Cardiac fibroblast (primary cell): ENCODE measurements around the gene SSRP1.
A peak's percentile ranks its signal among the peaks of the same experiment; 100 is the strongest.

Experiments
- DNase-seq, 2 donors: peaks; one replicate each; pipeline versions ENCODE4 v3.0.0 to v3.0.0-alpha.2; 2010; ENCODE audit warnings: low read depth in 2 of 2
- H3K4me3 ChIP-seq, 2 donors: replicated peaks in 1 of 2; 1 replicate in 1 of 2; 2 replicates in 1 of 2; pipeline ENCODE4 v1.5.1; 2011; ENCODE audit warnings: low read depth in 2 of 2, low read length in 2 of 2, mild to moderate bottlenecking in 2 of 2, moderate library complexity in 1 of 2
- TF ChIP-seq, protein P1 (sequence below): IDR thresholded peaks from one replicate; pipeline ENCODE4 v1.5.1; 2011; ENCODE audit warnings: low read depth, mild to moderate bottlenecking, low read length, inconsistent platforms

SSRP1 gene

DNA sequence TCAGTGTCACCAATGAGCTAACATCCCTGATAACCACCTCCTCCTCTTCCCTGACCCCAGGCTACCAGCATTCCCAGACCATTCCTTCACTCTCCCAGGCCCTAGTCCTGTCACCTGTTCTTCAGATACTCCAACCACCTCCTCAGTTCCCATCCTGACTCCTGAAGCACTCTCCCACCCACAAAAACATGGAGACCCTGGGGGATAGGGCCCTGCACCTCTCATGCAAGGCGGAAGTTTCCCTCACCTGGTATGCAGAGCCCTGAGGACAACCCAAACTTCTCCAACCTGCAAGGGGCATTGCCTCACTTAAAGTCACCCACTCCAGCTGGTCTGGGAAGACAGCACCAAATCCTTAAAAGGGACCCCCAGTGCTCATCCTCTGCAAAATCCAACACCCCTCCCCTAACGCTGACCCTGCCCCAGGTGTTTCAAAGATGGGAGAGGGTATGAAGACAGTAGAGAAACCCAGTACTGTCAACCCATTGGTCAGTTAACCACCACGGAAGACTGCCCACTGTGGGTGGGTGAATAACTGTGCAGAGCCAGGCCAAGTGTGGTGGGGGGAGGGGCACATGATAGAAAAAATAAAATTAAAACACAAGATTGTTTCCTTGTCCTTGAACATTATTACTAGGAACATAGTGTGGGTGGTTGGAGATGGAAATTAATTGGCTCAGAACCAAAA is 12.4 kb downstream of the SSRP1 start:
- TF ChIP-seq, protein P1, sequence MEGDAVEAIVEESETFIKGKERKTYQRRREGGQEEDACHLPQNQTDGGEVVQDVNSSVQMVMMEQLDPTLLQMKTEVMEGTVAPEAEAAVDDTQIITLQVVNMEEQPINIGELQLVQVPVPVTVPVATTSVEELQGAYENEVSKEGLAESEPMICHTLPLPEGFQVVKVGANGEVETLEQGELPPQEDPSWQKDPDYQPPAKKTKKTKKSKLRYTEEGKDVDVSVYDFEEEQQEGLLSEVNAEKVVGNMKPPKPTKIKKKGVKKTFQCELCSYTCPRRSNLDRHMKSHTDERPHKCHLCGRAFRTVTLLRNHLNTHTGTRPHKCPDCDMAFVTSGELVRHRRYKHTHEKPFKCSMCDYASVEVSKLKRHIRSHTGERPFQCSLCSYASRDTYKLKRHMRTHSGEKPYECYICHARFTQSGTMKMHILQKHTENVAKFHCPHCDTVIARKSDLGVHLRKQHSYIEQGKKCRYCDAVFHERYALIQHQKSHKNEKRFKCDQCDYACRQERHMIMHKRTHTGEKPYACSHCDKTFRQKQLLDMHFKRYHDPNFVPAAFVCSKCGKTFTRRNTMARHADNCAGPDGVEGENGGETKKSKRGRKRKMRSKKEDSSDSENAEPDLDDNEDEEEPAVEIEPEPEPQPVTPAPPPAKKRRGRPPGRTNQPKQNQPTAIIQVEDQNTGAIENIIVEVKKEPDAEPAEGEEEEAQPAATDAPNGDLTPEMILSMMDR = no peak
- H3K4me3 ChIP-seq = peak overlapping the region; percentile 86 to 91
- DNase-seq = peak; percentile 47 to 51

GRCh38 chr11:57322256-57323166 is 13.2 kb downstream of the SSRP1 start:
- TF ChIP-seq, protein P1 = no peak
- DNase-seq = peak; percentile 98 to 99
- H3K4me3 ChIP-seq = peak overlapping the region; percentile 86 to 91

GRCh38 chr11:57321388-57322255 is 14.1 kb downstream of the SSRP1 start:
- H3K4me3 ChIP-seq = peak overlapping the region; percentile 33 to 91
- DNase-seq = peak in 1 of 2 donors; percentile 38
- TF ChIP-seq, protein P1 = no peak

GRCh38 chr11:57320719-57321387 is 14.8 kb downstream of the SSRP1 start:
- peak overlapping the region in 1 of 2 donors; percentile 91 for H3K4me3 ChIP-seq
- DNase-seq = no peak
- TF ChIP-seq, protein P1 = no peak

DNA sequence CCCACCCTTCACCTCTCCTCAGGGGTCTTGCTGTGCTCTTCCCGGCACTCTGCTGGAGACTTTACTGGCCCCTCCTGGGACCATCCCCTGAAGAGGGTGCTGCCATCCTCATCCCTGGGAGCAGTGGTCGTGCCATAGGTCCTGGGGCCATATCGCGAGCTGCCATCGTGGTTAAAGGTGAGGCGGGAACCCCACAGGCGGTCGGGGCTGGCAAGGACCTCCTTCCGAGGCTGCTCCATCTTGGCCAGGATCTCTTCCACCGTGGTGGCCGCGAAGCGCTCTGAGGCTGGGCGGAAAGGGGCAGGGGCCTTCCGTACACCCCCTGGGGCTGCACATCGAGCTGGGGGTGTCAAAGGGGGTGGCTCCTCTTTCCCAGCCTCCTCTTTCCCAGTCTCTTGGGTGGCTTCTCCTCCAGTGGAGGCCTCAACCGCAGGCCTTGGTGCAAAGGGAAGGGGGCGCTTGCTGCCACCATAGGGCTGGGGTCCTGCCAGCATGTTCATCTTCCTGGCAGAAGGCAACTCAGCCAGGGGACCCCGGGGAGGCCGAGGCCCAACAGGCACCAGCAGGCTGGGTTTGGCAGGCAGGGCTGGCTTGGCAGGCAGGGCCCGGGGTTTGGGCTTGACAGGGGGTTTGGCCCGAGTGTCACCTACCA is 15.5 kb downstream of the SSRP1 start:
- DNase-seq = no peak
- TF ChIP-seq, protein P1 = no peak
- H3K4me3 ChIP-seq = no peak overlapping the region
